ENCODE results near the gene PHLPP1. TPM values are rescaled to one million over a fixed set of nuclear protein-coding genes. Genes with fewer than 3 reads are reported as not detected.

Gene PHLPP1
- total RNA-seq, 4 donors from 2014 or later: 5.5 to 9.7 (median 8.0) TPM

DNA sequence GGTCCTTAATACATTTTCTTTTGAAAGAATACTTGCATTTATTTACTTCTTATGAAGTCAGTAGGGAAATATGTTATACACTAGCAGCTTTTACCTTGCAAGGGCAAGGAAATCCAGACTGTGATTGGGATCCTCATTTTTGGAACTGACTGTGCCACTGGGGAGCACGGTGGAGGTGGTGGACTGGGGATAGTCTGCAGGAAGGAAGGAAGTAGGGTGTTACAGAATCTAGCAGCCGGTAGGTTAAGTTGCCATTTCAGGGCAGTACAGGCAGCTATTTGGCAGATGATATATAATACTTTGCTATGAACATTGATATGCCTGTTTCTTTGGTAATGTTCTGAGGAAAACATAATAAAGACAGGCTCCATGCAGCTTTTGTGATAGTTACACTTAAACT is 238.3 kb downstream of the PHLPP1 start:
- Histone ChIP-seq H3K4me3 (no peak overlapping the region), H3K4me1 (no peaks in the 10 kb centered on the region), H3K27ac (no peak overlapping the region), H3K36me3 (no peaks in the 10 kb centered on the region), H3K9me3 (no peaks in the 10 kb centered on the region), H3K27me3 (no peaks in the 10 kb centered on the region)
- intact Hi-C loops (cut with DNase I; ENCODE audit: low total_unique reads): no loop called here
- in situ Hi-C loops (cut with MboI; ENCODE audit: low sequenced_read_pairs in 4 of 4): no loop called here
- ATAC-seq (no peak), DNase-seq (no peak)
- TF ChIP-seq, protein P1, sequence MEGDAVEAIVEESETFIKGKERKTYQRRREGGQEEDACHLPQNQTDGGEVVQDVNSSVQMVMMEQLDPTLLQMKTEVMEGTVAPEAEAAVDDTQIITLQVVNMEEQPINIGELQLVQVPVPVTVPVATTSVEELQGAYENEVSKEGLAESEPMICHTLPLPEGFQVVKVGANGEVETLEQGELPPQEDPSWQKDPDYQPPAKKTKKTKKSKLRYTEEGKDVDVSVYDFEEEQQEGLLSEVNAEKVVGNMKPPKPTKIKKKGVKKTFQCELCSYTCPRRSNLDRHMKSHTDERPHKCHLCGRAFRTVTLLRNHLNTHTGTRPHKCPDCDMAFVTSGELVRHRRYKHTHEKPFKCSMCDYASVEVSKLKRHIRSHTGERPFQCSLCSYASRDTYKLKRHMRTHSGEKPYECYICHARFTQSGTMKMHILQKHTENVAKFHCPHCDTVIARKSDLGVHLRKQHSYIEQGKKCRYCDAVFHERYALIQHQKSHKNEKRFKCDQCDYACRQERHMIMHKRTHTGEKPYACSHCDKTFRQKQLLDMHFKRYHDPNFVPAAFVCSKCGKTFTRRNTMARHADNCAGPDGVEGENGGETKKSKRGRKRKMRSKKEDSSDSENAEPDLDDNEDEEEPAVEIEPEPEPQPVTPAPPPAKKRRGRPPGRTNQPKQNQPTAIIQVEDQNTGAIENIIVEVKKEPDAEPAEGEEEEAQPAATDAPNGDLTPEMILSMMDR (IDR thresholded peaks at IDR 0.05 in 4 of 5, conservative IDR thresholded peaks at IDR 0.05 in 1 of 5): no peak
- TF ChIP-seq POLR2A (IDR thresholded peaks at IDR 0.05): no peak

DNA sequence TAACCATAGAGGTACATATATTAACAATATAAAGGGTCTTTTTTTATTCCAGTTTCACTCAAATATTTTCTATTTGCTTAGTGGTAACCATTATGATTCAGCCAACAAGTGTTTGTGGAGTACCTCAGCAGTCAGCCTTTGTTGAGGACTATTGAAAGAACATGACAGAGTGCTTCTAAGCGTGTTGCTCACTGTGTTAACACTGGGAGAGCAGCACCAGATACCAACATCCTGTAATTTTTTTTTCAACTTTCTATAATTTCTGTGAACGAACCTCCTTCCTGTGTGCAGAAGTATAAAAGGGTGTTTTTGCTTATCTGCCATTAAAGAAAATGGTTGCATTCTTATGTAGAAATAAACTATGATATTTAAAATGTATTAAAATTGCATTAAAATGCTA is 239.0 kb downstream of the PHLPP1 start:
- no peak overlapping the region for H3K27ac ChIP-seq
- in situ Hi-C loops (cut with MboI; ENCODE audit: low sequenced_read_pairs in 4 of 4): no loop called here
- no peaks in the 10 kb centered on the region for H3K36me3 ChIP-seq
- no peaks in the 10 kb centered on the region for H3K27me3 ChIP-seq
- intact Hi-C loops (cut with DNase I; ENCODE audit: low total_unique reads): no loop called here
- no peak overlapping the region for H3K4me3 ChIP-seq
- H3K4me1 ChIP-seq: no peaks in the 10 kb centered on the region
- no peak for ATAC-seq
- H3K9me3 ChIP-seq: no peaks in the 10 kb centered on the region
- no peak for TF ChIP-seq POLR2A (IDR thresholded peaks at IDR 0.05)
- TF ChIP-seq, protein P1 (IDR thresholded peaks at IDR 0.05 in 4 of 5, conservative IDR thresholded peaks at IDR 0.05 in 1 of 5): no peak
- no peak for DNase-seq

DNA sequence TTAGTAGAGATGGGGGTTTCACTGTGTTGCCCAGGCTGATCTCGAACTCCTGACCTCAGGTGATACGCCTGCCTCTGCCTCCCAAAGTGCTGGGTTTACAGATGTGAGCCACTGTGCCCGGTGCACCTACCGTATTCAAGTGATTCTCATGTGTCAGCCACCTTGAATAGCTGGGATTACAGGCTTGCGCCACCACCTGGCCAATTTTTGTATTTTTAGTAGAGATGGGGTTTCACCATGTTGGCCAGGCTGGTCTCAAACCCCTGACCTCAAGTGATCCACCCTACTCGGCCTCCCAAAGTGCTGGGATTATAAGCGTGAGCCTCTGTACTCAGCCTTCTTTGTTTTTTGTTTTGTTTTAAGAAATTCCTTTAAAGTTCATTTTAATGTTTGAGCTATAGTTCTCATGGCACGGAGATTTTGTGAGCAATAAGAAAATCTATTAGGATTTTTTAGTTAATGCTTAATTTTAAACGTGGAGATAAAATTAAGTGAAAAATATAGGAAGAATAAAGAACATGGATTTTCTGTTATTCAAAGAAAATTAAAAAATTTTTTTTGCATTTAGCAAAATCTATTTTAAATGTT is 242.6 kb downstream of the PHLPP1 start:
- DNase-seq (no peak), ATAC-seq (no peak)
- Histone ChIP-seq H3K36me3 (peaks cover 0 to 2% of the 10 kb centered on the region in 2 donors), H3K27me3 (no peaks in the 10 kb centered on the region), H3K27ac (no peak overlapping the region), H3K9me3 (no peaks in the 10 kb centered on the region), H3K4me3 (no peak overlapping the region), H3K4me1 (no peaks in the 10 kb centered on the region)
- intact Hi-C loops (cut with DNase I; ENCODE audit: low total_unique reads) (no loop called here), in situ Hi-C loops (cut with MboI; ENCODE audit: low sequenced_read_pairs in 4 of 4) (no loop called here)
- TF ChIP-seq, protein P1 (IDR thresholded peaks at IDR 0.05 in 4 of 5, conservative IDR thresholded peaks at IDR 0.05 in 1 of 5): peak in 3 of 5 experiments; percentile 24 to 38 (median 26)
- no peak for TF ChIP-seq POLR2A (IDR thresholded peaks at IDR 0.05)

DNA sequence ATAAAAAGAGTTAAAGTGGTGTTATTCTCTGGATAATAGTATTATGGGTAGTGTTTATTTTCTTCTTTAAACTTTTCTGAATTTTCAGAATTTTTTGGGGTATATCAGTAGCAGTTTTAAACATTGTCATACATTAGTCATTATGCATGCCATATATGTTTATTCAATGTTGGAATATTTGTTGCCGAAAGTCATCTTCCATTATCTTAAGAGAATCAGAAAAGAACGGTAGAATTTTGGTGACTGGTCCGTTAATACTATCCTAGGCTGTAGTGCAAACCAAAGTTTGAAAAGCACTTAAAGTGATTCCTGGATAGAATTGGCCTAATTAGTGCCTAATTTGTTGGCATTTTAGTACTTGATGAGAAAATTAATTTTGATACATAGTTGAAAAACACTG is 244.1 kb downstream of the PHLPP1 start:
- TF ChIP-seq, protein P1 (IDR thresholded peaks at IDR 0.05 in 4 of 5, conservative IDR thresholded peaks at IDR 0.05 in 1 of 5): no peak
- no peak for TF ChIP-seq POLR2A (IDR thresholded peaks at IDR 0.05)
- in situ Hi-C loops (cut with MboI; ENCODE audit: low sequenced_read_pairs in 4 of 4) (no loop called here), intact Hi-C loops (cut with DNase I; ENCODE audit: low total_unique reads) (no loop called here)
- Histone ChIP-seq H3K4me1 (no peaks in the 10 kb centered on the region), H3K9me3 (no peaks in the 10 kb centered on the region), H3K4me3 (no peak overlapping the region), H3K36me3 (peaks cover 0 to 10% of the 10 kb centered on the region in 2 donors), H3K27ac (no peak overlapping the region), H3K27me3 (no peaks in the 10 kb centered on the region)
- DNase-seq: no peak
- ATAC-seq: no peak

DNA sequence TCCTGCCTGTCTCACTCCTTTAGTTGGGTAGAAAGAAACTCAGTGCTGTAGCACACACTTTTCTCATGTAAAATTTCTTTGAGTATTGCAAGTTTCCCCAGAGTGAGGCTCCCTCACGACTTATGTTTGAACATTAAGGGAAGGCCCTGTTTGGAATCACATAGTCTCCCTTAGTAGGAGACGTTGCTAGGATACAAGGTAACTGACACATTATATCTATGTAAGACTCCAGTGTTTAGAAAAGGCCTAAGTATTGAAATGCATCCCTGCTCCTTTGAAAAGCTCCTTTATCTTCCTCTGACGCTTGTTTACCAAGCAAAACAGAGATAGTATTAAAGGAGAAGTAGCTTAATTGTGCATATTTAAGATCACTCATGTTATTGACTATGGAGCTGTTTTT is 248.2 kb downstream of the PHLPP1 start:
- DNase-seq (no peak), ATAC-seq (no peak)
- peaks cover 0 to 10% of the 10 kb centered on the region in 2 donors for H3K36me3 ChIP-seq
- no peak overlapping the region for H3K27ac ChIP-seq
- H3K9me3 ChIP-seq: no peaks in the 10 kb centered on the region
- no peak overlapping the region for H3K4me3 ChIP-seq
- in situ Hi-C loops (cut with MboI; ENCODE audit: low sequenced_read_pairs in 4 of 4) (no loop called here), intact Hi-C loops (cut with DNase I; ENCODE audit: low total_unique reads) (no loop called here)
- H3K4me1 ChIP-seq: no peaks in the 10 kb centered on the region
- H3K27me3 ChIP-seq: no peaks in the 10 kb centered on the region
- no peak for TF ChIP-seq POLR2A (IDR thresholded peaks at IDR 0.05)
- TF ChIP-seq, protein P1 (IDR thresholded peaks at IDR 0.05 in 4 of 5, conservative IDR thresholded peaks at IDR 0.05 in 1 of 5): no peak

Data from gastrocnemius medialis (tissue), 4 donors.